Activated effector memory CD4-positive, alpha-beta T cell treated with anti-CD3 and anti-CD28 coated beads, Interleukin-2, amount 50 U/mL, for 16 hours (primary cell): ENCODE measurements around the gene SPON2.

Experiments
- DNase-seq: peaks from one replicate; pipeline ENCODE4 v3.0.0-alpha.2; 2020

SPON2 gene

DNA sequence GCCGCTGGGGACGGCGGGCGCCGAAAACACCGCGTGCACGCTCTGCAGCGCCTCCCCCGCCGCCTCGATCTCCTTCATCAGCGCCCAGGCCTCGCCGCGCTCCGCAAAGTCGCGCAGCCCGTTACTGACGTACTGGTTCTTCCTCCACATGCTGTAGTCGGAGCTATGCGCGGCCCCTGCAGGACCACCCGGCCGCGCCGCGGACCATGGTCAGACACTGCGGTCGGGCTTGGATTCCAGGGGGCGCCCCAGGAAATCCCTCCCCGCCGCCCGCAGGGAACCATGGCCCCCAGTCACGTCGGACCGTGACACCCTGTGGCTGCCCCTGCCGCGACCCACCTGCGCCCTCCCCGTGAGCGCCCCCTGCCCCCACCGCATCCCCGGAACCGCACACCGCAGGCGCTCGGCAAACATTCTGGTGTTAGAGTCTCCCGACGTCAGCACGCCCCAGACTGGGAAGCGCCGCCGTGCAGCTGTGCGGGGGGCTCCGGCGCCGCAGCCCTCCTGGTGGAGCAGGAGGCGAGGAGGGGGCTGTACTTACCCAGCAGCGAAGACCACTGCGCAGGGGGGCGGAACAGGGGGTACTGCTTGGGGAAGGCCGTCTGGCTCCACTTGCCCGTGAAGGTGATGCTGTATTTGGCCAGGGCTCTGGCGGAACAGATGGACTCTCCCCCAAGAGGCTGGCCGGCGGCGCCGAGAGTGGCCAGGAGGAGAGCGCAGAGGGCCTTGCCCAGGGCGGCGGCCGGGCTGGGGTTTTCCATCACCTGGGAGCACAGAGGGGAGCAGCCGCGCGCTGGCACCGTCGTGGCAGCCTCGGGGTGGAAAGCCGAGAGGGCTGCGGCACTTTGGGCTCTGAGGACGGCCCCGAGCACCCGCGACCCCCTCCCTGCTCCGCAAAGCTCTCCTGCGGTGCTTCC lies 814 bp downstream of the SPON2 start:
- DNase-seq = peak; percentile 81

GRCh38 chr4:1170976-1171310 lies 1.4 kb downstream of the SPON2 start:
- no peak for DNase-seq

DNA sequence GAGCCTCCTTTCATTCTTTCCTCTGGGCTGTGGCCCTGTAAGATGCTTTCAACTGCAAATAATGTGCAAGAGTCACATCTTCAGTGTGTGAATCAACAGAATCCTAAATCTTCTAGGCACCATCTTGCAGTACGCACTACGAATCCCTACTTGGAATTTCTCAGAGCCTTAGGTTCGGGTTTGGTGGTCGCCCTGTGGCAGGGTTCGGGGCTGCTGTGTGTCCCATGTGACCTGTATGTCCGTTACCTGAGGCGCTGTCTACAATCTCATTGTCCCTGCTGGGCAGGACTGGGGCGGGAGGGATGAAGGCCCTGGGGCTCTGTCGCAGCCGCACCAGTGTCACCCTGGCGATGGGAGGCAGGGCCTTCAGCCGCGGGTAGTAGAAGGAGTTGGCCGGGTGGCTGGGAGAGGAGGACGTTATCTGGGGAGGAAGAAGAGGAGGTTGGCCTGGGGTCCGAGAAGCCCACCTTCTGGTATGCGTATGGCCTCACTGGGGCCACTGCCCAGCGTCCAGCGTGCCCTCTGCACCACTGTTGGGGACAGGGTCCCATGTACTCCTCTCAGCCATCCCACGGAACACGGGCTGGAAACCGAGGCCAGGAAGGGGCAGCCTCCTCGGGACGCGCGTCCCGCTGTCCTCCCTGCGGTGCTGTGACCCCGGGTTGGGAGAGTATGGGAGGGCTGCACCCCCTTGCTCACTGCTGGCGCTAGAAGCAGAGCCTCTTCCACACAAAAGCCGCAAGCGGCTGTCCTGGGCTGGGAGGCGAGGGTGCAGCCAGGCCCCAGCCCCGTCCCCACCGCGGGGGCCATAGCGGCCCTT lies 2.0 kb downstream of the SPON2 start:
- DNase-seq = no peak

DNA sequence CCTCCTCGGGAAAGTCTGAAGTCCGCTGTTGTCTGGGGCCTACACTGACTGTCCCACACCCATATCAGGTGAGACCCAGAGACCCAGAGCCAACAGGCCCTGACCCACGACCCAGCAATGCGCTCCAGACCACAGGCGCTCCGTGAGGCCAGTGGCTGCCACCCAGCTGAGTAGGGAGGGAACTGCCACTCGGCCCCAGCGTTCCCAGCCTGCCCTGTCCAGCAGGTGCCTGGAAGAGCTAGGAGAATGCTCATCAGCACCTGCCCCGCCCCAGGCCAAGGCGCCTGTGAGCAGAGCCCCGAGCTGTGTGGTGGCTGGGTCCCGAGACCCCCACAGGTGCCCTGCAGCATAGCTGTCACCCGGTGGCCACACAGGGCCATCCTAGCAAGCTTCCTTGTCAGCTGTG lies 2.7 kb downstream of the SPON2 start:
- no peak for DNase-seq

DNA sequence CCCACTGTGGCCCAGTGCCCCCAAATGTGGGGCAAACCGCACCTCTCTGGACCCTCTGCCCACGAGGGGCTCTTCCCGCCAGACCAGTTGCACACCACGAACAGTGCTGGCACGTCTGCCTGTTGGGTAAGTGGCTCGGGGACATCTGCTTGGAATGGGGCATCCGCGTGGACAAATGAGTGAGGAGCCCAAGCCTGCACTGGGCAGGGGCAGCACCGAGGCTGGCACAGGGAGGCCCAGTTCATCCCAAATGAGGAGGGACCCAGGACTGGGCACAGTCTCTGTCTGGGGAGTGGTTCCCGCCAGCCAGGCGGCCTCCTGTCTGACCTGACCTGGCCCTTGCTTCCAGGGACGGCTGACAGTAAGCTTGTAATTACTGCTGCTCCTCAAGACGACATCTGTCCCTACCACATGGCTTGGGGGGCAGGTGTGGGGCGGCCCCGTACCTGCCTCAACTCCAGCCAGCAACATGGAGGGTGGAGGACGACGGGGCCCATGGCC lies 3.2 kb downstream of the SPON2 start:
- no peak for DNase-seq

GRCh38 chr4:1168191-1169101 lies 3.9 kb downstream of the SPON2 start:
- no peak for DNase-seq

DNA sequence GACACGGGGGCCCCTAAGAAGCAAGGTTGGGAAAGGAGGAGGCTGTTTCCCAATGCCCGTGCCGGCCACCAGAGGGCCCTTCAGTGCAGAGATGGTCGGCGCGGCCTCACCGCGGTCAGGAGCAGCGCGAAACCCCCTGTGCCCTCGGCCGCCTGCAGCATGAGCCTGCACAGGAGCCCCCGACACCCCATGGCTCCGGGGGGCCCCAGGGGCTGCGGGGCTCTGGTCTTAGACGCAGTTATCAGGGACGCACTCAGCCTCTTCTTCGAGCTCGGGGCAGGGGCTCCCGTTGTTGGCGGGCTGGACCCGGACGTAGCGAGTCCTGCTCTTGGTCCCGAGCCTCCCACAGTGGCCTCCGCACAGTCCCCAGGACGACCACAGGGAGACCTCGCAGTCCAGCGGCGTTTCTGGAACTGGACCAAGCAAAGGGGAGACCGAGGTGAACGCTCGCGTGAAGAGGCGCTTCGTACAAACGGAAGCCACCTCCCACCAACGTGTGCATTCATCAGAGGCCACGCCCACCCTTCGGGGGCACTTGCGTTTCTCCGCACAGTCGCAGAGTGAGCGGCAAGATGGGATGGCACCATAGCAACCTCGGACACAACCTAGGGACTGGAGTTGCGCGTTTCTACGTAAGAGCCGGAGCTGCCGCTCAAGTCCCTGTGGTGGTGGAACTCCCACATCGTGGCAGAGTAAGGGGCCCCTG lies 5.0 kb downstream of the SPON2 start:
- peak; percentile 94 for DNase-seq

DNA sequence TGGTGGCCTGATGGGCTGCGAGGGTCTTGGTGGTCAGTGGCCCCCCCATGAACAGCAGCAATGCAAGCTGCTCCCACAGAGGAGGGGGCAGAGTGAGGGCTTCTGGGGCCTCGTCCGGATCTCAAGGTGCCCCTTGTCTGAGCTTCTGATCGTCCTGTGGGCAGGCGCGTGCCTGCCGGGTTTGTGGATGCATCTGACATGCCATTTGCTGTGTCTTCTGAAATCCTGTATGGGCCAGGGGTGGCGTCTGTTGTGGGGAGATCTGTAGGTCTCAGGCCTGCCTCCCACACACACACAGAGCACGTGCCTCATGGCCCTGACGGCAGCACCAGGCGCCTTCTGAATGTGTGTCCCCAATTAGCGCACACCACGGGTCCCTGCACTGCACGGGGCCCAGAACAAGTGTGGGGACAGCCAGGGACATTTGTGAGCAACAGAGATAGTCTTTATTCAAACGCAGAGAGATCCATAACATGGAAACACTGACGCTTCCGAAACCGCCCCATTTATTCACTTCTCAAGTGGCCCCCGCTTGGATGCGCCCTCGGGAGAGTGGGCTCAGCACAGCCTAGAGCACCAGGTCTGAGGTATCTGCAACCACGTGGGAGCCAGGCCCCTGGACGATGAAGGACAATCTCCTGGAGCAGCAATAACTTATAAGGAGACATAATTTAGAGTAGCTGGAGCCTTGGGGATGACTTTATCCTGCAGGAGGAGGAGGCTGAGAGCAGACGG lies 5.7 kb downstream of the SPON2 start:
- DNase-seq = no peak

- no peak for DNase-seq
Observed at GRCh38 chr4:1164956-1165545, 7.3 kb downstream of the SPON2 start.

DNA sequence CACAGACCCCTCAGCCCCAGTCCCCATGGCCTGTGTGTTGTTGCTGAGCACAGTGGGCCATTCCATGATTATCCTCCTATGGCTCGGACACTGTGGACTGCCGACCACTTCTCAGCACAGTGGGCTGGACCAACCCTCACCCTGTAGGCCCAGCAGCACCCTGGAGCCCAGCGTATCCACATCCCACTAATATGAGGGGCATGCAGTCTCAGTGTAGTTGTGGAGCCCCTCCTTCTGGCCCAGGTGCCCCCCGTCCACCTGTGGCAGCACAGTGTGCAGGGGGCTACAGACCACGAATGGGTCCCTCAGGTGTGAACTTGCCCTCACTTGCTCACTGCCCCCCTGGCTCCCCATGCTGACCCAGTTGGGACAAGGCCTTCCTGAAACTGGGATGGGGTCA lies 7.9 kb downstream of the SPON2 start:
- DNase-seq = no peak

DNA sequence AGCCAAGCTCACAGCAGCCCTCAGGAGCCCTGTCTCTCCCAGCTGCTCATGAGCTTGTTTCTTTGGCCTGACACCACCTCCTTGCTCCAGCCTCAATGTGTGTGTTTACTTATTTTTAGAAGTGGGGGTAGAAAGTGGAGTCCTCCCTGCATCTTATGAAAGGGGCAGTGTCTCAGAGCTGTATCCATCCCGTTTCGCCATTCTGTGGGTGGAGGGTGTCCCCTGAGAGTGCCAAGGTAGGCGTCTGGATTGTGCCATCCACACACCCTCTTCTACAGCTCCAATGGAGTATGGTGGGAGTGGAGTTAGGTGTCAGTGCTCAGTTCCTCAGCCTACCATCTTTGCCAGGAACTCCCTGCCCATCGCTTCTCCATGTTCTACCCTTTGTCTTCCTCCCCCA lies 8.3 kb downstream of the SPON2 start:
- DNase-seq = no peak

- no peak for DNase-seq
Observed at GRCh38 chr4:1160351-1160750, 12.0 kb downstream of the SPON2 start.

DNA sequence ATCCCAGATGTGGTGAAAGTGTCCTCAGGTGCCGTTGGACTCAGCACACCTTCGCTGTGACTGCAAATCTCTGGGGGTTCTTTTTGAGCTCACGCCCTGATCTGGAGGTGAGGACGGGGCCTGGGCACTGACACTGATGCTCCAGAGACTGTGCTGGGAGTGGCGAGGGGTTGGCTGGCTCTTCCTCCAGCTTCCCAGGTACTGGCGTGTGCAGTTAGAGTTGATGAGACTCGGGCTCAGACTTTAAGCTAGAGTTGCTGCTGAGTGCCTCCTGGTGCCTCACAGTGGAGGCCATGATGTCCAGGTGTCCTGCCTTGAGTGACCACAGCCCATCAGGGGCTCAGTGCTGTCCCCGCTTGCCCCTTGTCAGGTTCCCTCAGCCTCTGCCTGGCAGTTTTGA lies 16.3 kb downstream of the SPON2 start:
- DNase-seq = no peak

DNA sequence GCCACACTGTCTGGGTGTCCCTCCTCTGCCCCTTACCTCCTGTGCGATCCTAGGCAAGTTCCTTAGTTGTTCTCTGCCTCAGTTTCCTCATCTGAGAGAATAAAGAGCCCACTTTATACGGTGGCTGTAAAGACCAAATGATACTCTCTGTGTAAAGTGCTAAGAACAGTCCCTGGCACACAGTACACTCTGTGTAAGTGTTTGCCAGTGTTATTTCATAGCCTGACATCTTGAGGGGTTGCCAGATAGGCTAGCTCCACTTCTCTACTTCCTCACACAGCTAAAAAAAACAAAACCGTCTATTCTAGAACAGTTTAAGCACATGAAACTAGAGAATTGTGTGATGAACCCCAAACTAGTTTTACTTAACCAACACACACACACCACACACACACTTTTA lies 17.1 kb downstream of the SPON2 start:
- DNase-seq = no peak

- no peak for DNase-seq
Observed at GRCh38 chr4:1154523-1155182, 17.7 kb downstream of the SPON2 start.

DNA sequence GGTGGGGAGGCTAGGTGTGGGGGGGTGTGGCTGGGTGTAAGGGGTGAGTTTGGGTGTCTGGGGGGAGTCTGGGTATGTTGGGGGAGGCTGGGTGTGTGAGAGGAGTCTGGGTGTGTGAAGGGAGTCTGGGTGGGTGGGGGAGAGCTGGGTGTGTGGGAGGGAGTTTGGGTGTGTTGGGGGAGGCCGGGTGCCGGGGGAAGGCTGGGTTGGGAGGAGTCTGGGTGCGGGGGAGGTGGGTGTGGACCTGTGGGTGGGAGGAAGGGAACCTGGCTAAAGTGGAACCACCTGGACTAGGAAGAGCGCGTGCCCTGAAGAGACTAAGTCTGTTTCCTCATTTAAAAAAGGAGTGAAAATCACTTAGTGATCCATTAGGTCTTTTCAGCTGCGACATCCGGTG lies 18.3 kb downstream of the SPON2 start:
- DNase-seq = no peak

DNA sequence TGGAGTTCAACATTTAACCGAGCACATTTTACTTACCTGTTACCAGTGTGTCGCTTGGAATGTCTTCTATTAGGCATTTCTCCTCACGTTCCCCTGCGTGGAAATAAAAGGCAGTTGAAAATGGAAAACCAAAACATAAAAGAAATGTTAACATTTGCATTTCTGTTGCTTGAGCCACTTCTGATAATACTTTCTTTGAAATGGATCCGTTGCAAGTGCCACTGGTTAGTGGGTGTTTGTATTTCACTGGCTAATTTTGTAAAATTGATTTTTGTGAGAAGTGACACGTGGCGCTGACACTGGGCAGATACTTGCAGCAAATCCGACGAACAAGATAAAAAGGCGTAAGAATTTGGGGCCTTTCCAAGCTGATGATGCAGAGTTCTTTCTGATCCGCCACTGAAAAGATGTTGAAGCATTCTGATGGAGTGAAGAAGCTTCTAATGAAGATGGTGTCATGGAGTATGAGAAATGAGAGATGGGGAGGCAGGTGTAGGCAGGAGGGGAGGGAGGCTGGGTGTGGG lies 18.8 kb downstream of the SPON2 start:
- no peak for DNase-seq

DNA sequence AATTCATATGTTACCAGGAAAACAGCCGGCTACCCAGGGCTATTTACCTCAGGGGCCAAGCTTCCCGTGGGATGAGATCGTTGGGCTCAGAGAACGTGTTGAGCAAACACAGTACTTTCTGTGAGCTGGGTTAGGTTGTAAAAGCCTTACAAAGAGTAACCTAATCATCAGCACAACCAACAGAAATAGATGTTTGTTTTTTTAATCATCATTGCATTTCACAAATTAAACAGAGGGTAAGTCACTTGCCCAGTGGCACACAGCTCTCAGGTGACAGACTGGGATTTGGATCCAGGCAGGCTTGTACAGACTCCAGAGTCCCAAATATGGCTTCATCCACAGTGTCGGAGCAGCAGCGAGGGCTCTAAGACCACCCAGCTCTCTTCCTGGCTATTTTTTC lies 20.1 kb downstream of the SPON2 start:
- DNase-seq = no peak

DNA sequence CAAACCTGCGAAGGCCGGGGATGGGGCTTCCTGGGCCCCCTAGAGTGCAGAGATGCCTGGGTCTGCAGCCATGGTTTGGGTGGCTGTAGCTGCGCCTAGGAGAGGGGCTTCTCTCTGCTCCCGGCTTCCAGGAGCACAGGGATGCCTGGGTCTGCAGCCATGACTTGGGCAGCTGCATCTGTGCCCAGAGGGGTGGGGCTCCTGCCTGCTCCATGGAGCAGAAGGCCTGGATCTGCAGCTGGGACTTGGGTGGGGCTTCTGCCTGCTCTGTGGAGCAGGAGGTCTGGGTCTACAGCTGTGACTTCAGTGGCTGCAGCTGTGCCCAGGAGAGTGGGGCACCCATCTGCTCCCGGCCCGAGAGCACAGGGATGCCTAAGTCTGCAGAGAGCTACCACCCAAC lies 20.8 kb downstream of the SPON2 start:
- no peak for DNase-seq

- no peak for DNase-seq
Observed at GRCh38 chr4:1150875-1151274, 21.5 kb downstream of the SPON2 start.
